Head of caudate nucleus (tissue), 42 donors: ENCODE measurements around the gene SHISA4.
"Not testable (repeated sequence)": the region's sequence is repeated elsewhere in the genome, so short reads cannot be mapped to it uniquely, and the experiment has no call there.

Experiments
- DNase-seq, 42 donors: peaks; one replicate each; pipeline versions ENCODE4 v3.0.0 to v3.0.0-alpha.2; 2020 to 2021; ENCODE audit warnings: mixed read lengths in 7 of 42
- intact Hi-C: fragments of 100-400 bp; cut with DNase I; formaldehyde crosslinking; loops from one replicate; pipeline ENCODE4 v1.15.0; 2022

SHISA4 gene, protein sequence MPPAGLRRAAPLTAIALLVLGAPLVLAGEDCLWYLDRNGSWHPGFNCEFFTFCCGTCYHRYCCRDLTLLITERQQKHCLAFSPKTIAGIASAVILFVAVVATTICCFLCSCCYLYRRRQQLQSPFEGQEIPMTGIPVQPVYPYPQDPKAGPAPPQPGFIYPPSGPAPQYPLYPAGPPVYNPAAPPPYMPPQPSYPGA

DNA sequence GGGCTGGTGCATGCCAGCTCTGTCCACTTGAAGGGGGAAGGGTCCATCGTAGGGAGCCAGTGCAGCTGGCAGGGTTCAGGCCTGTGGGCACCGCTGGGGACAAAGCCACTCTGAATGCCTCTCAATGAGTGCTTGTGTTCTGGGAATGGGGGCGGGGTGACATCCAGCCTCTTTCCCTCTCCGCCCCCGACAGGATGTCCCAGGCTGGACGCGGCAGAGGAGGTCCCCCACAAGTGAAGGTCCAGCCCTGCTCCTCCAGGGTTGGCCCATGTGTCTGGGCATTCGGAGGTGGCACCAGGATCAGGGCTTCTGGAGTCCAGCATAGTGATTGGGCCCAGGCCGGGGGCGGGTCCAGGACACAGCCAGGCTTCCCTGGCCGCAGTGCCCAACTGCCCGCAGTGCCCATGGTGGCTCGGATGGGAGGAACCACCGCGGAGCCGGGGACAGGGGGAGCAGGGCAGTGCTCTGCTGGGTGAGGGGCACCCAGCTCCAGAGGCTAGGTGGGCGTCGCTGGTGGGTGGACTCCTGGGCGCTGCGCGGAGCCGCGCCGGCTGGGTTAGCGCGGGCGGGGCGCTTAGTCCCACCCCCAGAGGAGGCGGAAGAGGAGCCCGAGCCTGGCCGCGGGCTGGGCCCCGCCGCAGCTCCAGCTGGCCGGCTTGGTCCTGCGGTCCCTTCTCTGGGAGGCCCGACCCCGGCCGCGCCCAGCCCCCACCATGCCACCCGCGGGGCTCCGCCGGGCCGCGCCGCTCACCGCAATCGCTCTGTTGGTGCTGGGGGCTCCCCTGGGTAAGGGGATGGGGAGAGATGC is at the start of gene SHISA4:
SHISA4 (plus strand) TSS at position 617 of the 808 bp plus-strand sequence; CDS start at position 714, 97 bp downstream.
- intact Hi-C loops = loop anchor here (5.0 kb wide), 2 partner anchors 69 to 244 kb away; partner anchors contain the start of gene TIMM17A
- DNase-seq = peak; percentile 80 to 98 (median 94)

DNA sequence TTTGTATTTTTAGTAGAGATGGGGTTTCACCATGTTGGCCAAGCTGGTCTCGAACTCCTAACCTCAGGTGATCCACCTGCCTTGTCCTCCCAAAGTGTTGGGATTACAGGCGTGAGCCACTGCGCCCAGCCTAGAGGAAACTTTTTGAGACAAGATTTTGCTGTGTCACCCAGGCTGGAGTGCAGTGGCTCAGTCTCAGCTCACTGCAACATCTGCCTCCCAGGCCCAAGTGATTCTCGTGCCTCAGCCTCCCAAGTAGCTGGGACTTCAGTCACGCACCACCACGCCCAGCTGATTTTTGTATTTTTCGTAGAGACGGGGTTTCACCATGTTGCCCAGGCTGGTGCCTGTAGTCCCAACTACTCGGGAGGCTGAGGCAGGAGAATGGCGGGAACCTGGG is 49.6 kb upstream of the SHISA4 start:
- intact Hi-C loops, DNase-seq: not testable (repeated sequence)

DNA sequence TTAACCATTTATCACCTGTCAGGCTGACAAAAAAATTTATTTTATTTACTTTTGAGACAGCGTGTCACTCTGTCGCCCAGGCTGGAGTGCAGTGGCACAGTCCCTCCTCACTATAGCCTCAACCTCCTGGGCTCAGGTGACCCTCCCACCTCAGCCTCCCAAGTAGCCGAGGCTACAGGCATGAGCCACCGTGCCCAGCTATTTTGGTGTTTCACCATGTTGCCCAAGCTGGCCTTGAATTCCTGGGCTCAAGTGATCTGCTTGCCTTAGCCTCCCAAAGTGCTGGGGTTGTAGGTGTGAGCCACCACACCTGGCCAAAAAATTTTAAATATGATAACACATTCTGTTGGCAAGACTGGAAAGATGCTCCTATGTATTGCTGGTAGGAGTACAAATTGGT is 48.6 kb upstream of the SHISA4 start:
- intact Hi-C loops = no loop called here
- DNase-seq = no peak

DNA sequence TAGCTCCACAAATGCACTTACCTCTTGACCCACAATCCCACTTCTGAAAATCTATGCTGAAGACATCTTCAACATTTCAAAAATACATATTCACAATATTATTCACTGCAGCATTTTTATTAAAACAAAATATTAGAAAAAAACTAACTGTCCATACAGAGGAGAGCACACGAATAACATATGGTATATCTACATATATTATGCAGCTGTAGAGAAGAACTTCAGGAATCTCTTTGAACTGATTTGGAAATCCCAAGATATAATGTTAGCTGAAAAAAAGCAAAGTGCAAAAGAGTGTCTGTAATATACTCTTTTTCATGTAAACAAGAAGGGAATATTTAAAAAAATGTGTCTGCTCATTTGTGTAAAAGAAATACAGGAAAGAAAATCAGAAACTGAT is 48.2 kb upstream of the SHISA4 start:
- intact Hi-C loops = no loop called here
- DNase-seq = no peak

DNA sequence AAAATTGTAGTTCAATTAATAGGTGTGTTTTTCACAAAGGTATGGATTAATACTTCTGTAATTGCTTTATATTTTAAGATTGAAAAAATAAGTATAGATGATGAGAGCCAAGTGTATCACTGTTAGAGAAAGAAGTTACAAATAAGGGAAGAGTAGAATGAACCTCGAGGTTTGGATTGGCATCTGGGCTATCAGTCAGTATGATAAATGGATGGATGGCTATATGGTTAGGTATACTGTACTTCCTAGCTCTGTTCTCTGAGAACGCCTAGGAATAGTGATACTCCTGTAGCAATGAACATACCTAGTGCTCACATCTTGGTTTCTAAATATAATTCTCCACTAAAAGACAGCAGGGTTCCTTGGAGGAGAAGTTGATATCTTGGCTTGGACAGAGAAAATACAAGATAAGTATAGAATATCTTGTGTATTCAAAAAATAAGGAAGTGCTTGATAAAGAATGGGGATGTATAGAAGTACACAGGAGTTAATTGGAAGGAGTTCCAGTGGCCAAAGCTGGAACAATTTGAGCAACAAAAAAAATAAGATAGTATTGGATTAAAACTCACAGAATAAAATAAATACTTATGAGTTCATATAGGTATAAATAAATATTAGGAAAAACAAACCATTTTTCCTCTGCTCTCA is 47.3 kb upstream of the SHISA4 start:
- no peak for DNase-seq
- intact Hi-C loops = no loop called here

DNA sequence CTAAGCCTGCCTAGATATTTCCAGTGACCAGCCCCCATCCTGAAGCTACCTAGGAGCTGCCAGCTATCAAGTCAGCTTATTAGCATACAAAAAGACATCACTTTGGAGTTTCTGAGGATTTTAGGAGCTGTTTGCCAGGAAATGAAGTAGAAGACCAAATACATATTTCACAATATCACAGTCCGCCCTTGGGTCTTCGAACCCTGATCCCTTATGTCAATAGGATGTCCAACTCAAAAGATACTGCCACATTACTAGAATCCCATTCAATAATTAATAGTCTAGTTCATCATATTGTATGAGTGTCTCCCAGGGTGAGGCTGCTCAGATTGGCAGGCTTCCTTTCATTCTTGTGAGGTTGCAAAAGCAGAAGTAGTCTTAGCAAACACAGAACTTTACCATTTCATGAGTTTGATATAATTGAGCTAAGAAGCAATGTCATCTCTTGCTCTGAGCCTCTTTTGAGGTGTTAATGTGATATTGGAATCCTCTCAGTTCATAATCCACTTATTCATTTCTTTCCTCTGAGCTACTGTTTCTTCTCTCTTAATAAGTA is 46.1 kb upstream of the SHISA4 start:
- DNase-seq = no peak
- intact Hi-C loops = no loop called here

DNA sequence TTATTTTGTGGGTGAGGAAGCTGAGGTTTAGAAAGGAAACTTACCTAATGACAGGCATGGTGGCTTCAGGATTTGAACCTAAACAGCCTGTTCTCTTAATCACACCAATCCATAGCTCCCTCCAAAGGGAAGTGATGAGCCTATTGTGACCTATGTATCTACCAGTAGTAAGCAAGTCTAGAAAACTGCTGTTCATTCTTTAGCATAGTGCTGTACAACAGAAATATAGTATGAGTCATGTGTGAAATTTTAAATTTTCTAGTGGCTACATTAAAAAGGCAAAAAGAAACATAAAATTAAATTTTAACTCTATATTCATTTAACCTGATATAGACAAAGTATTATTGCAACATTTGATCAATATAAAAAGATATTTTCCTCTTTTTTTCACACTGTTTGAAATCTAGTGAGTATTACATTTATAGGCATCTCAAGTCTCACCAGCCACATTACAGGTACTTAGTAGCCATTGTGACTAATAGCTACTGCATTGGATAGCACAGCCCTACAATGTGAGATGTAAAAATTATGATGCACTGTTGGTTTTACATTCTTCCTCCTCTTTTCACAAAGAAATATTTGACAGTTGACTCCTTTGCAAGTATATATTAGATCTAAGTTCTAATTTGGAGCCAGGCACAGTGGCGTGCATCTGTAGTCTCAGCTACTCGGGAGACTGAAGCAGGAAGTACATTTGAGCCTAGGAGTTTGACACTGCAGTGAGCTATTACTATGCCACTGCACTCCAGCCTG is 43.2 kb upstream of the SHISA4 start:
- DNase-seq = no peak
- intact Hi-C loops = no loop called here

DNA sequence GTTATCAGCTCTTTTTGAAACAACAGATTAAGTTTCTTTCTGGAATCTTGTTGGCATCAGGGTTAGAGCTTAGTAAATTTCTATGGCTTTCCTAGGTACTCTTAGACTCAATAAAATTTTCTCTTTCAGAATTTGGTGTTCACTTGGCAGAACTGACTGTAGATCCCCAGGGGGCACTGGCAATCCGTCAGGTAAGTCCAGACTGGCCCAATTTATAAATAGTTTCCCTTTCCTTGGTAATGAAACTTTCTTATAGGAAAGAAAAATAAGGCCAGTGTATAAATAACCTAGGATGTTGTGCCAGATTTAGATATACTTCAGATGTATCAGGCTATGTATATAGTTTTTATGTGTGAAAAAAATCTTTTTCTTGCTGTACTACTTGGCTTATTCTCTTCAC is 41.5 kb upstream of the SHISA4 start:
- DNase-seq = no peak
- intact Hi-C loops = no loop called here

DNA sequence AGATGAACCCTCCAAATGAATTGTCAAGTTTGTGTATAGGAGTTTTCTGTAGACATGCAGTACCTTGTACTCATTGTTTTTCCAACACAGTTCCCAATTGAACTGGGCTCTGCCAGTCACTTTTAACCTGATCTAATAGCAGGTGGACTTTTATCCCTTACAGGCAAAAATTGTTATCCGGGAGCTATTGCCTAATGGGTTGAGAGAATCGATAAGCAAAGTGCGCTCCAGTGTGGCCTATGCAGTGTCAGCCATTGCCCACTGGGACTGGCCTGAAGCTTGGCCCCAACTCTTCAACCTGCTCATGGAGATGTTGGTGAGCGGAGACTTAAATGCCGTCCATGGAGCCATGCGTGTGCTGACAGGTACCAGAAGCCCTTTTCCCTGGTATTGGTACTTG is 40.5 kb upstream of the SHISA4 start:
- intact Hi-C loops = no loop called here
- DNase-seq = no peak

DNA sequence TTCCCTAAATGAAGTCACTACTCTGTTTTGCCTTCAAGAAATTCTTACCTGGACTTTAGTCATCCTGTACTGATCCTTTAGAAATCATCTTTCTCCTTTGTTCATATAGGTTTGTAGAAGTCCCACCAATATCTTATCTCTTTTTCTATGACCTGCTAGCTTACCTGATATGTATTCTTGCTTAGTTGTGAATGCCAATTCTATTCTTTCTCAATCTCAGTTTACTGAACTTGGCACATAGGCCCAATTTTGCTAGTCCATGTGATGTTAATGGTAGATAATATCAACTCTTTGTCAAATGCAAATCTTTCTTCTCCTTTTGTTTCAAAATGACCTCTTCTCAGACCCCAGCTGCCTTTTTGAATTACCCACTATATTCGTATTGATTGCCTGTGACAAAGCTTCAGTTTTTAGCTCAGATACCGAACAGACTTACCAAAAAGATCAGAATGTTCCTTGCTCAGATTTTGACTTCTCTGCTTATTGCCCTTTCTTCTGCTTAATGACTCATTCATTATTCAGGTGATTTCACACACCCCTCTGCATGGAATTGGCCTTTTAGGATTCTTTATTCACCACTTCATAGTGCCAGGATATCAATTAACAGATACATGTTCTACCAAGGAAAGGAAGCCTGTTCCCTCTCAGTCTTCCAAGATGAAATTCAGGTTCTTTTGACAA is 39.2 kb upstream of the SHISA4 start:
- intact Hi-C loops = no loop called here
- DNase-seq = no peak

DNA sequence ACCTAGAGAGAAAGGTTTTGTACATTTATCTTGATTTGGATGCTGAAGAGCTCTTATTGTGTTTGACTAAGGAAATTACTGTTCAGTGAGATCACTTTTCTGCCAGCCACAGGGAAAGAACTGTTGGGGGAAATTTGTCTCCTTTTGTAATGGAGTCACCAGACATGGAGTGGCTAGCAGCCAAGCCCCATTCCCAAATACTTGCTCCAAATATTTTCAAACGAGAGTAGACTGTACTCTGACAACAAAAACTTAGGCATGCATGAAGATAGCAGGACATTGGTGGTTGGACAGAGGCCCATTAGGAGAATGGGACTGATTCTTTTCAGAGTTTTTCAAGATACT is 38.7 kb upstream of the SHISA4 start:
- DNase-seq = no peak
- intact Hi-C loops = no loop called here

DNA sequence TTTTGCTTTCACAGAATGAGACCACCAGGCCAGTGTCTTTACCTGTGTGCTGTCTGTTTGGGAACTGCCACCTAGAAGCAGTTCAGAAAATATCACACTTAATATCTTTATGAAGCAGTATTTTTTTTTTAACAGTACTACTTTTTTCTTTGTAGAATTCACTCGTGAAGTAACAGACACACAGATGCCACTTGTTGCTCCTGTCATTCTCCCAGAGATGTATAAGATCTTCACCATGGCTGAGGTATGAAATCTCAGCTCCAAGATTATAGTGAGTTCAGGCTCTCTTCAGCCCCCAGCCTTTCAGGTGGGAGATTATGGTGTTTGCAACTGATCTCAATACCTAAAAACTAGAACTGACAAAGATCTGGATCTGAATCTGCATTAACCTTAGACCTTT is 36.7 kb upstream of the SHISA4 start:
- intact Hi-C loops = no loop called here
- no peak for DNase-seq

DNA sequence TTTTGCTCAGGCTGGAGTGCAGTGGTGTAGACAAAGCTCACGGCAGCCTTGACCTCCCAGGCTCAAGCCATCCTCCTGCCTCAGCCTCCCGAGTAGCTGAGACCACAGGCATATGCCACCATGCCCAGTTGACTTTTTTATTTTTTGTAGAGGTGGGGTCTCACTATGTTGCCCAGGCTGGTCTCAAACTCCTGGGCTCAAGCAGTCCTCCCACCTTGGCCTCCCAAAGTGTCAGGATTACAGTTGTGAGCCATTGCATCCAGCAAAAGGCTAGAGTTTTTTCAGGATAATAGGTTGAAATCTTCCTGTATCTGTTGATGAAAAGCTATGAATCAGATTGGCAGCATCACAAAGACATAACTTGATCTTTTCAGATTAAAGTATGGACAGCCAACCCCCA is 32.0 kb upstream of the SHISA4 start:
- DNase-seq, intact Hi-C loops: not testable (repeated sequence)

DNA sequence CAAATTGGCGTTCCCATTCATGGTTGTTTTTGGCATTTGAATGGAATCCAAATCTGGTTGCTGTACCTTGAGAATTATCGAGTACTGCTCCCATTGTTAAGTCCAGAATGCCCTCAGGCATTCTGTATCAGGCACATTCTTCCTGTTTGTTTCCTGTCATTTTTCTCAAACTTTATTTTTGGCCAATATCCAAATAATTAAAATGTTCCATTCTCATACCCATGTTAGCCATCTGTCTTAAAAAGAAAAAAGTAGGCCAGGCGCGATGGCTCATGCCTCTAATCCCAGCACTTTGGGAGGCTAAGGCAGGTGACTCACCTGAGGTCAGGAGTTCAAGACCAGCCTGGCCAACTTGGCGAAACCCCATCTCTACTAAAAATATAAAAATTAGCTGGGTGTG is 29.3 kb upstream of the SHISA4 start:
- intact Hi-C loops = no loop called here
- no peak for DNase-seq

DNA sequence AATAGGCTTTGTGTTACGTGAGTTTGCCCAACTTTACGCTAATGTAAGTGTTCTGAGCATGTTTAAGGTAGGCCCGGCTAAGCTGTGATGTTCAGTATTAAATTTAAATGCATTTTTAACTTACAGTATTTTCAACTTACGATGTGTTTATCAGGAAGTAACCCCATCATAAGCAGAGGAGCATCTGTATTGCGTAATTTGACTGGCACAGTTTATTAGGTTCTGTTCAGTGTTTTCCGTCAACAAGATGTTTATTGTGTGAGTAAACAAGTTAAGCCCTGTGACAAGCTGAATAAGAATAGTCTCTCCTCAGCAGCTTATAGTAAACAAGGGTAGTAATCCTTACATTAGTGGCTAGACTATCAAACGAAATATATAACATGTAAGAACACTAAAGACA is 27.2 kb upstream of the SHISA4 start:
- DNase-seq = no peak
- intact Hi-C loops = no loop called here

DNA sequence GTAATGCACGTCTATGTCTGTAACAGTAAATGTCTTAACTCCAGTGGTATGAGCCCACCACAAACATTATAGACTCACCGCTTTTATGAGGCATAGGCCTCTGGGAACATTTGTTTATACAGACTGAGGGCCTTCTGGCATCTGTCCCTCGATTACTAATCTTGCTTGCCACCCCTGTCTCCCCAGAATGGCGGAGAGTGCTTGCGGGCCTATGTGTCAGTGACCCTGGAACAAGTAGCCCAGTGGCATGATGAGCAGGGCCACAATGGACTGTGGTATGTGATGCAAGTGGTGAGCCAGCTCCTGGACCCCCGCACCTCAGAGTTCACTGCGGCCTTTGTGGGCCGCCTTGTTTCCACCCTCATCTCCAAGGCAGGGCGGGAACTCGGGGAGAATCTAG is 18.3 kb upstream of the SHISA4 start:
- intact Hi-C loops = no loop called here
- DNase-seq = no peak

DNA sequence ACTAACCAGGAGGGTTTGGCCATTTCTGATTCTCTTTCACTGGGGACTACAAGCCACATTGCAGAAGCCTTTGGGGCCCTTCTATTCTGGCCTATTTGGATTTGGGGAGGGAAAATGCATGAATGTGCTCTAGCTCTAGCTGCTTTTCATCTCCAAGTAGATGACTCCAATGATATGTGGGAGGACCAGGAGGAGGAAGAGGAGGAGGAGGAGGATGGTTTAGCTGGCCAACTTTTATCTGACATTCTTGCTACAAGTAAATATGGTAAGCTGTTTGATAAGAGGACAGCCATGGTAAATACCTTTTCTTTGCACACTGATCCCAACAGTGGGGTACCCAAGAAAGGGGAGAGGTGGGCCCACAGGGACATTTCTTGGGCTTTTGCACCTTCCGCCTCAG is 14.0 kb upstream of the SHISA4 start:
- intact Hi-C loops = loop anchor here (5.0 kb wide), 1 partner anchor 98 kb away; no protein-coding TSS in a partner anchor
- no peak for DNase-seq

DNA sequence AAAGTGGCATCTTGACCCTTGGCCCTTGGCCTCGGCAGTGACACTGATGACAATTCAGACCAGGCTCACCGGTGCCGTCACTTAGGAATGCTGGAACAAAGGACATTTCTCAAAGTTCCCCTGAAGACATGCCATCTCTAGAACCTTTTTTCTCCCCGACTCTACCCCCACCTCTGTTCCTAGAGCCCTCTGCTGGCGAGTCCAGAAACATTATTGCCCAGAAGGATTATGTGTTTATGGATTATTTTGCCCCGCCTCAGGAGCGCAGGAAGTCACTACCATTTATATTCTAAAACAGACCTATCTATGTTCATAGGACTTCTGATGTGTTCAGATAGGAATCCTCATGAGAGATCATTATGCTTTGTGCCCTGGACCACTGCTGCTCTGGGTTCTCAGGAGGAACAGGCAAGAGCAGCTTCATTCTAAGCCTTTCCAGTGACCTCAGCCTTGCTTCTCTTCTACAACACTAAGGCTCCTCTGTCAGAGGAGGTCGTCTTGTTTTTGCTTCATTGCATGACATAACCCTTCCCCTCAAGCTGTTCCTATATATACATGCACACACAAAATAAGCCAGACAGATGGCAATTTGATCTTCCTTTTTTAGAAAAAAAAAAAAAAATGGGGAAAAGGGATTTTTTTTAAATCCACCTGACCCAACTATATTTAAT is 12.4 kb upstream of the SHISA4 start:
- DNase-seq = peak in 6 of 42 donors; percentile 33 to 69 (median 47)
- intact Hi-C loops = loop anchor here (5.0 kb wide), 1 partner anchor 96 kb away; no protein-coding TSS in a partner anchor
